ENCODE results near the gene AK9.

The AK9 gene

DNA sequence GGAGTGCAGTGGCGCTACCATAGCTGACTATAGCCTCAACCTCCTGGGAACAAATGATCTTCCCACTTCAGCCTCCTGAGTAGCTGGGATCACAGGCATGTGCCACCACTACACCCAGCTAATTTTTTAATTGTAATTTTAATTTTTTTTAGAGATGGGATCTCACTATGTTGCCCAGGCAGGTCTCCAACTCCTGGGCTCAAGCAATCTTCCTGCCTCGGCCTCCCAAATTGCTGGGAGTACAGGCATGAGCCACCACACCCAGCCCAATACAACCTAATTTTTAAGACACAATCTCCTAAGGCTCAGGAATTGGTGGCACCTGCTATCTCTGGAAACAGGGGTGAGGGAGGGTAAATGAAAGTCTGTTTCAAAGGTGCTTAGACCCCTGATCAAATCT lies 213.8 kb downstream of the AK9 start:
- peaks cover 2% of the 10 kb centered on the region for H3K27me3 Mint-ChIP-seq (ENCODE audit: low read depth, poor library complexity)
- DNase-seq = no peak
- H3K27ac Mint-ChIP-seq = no peak overlapping the region
- no peak overlapping the region for H3K4me3 Mint-ChIP-seq
- no peaks in the 10 kb centered on the region for H3K9me3 Mint-ChIP-seq
- peaks cover 77% of the 10 kb centered on the region for H3K36me3 Mint-ChIP-seq (ENCODE audit: low read depth)
- no peak for TF ChIP-seq CTCF (IDR thresholded peaks at IDR 0.05)
- H3K4me1 Mint-ChIP-seq = peaks cover 41% of the 10 kb centered on the region

DNA sequence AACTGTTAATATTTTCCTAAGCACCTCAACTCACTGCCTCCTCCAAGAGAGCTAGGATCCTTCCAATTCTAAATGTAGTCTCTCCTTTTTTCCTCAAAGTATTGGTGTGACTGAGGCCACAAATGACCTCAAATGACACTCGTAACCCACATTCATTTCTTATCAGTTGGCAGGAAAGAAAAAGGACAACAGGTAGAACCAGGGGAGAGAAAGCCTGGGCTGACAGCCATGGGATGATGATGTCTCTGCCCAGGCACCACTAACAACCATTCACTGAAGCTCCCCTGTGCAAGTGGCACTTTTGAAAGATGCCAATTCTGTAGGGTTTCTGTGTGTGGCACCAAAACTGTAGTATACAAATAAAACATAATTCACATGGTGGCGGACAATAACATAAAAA lies 215.4 kb downstream of the AK9 start:
- Mint-ChIP-seq H3K27ac (no peak overlapping the region), H3K4me1 (peaks cover 28% of the 10 kb centered on the region), H3K4me3 (no peak overlapping the region), H3K27me3 (ENCODE audit: low read depth, poor library complexity) (no peaks in the 10 kb centered on the region), H3K9me3 (no peaks in the 10 kb centered on the region), H3K36me3 (ENCODE audit: low read depth) (peaks cover 67% of the 10 kb centered on the region)
- no peak for TF ChIP-seq CTCF (IDR thresholded peaks at IDR 0.05)
- no peak for DNase-seq

- no peak overlapping the region for H3K27ac Mint-ChIP-seq
- no peak for DNase-seq
- no peak for TF ChIP-seq CTCF (IDR thresholded peaks at IDR 0.05)
- peaks cover 22% of the 10 kb centered on the region for H3K4me1 Mint-ChIP-seq
- H3K9me3 Mint-ChIP-seq = no peaks in the 10 kb centered on the region
- no peak overlapping the region for H3K4me3 Mint-ChIP-seq
- no peaks in the 10 kb centered on the region for H3K27me3 Mint-ChIP-seq (ENCODE audit: low read depth, poor library complexity)
- peaks cover 60% of the 10 kb centered on the region for H3K36me3 Mint-ChIP-seq (ENCODE audit: low read depth)
Observed at GRCh38 chr6:109474995-109475394, 216.0 kb downstream of the AK9 start.

GRCh38 chr6:109473120-109473519 lies 217.9 kb downstream of the AK9 start:
- peaks cover 55% of the 10 kb centered on the region for H3K36me3 Mint-ChIP-seq (ENCODE audit: low read depth)

DNA sequence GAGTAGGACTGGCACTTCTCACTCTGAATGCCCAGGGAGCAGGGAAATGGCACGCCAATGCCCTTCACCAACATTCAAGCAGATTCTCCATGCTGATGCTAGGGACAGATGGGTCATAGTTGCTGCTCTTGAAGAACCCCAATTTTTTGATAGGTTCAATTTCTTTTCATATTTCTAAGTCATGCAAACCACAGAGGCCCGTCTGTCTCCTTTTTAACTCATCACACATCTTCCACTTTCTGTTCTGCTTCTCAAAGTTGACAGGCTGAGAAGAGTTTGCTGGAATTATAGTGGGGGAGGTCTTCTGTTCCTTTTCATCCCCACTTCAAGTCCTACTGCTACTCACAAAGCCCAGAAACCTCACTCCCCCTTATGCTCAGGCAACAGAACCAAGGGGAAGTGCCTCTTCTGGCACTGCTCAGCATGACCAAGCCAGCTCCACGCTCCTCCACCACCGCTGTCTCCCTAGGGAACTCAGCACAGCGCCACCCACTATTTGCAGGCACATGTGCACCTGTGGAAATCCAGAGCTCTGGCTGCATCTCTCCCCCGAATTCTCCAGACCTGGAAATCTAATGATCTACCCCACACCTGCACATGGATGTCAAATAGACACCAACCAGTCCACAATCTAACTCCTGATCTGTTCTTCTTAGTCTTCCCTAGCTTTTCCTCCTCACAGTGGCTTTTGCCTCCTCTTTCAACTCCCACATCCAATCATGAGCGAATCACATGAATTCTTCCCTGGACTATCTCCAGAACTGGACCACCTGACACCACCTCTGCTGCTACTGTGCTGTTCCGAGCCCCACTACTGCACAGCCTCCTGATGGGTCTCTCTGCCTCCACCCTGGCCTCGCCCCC lies 218.6 kb downstream of the AK9 start:
- Mint-ChIP-seq H3K27ac (no peak overlapping the region), H3K4me1 (peaks cover under 1% of the 10 kb centered on the region), H3K9me3 (no peaks in the 10 kb centered on the region), H3K36me3 (ENCODE audit: low read depth) (peaks cover 58% of the 10 kb centered on the region), H3K27me3 (ENCODE audit: low read depth, poor library complexity) (no peaks in the 10 kb centered on the region), H3K4me3 (no peak overlapping the region)
- no peak for TF ChIP-seq CTCF (IDR thresholded peaks at IDR 0.05)
- no peak for DNase-seq

More at GRCh38 chr6:109473120-109473519, 217.9 kb downstream of the AK9 start:
- H3K4me1 Mint-ChIP-seq = peaks cover 6% of the 10 kb centered on the region
- H3K9me3 Mint-ChIP-seq = no peaks in the 10 kb centered on the region
- no peaks in the 10 kb centered on the region for H3K27me3 Mint-ChIP-seq (ENCODE audit: low read depth, poor library complexity)
- no peak for TF ChIP-seq CTCF (IDR thresholded peaks at IDR 0.05)
- no peak overlapping the region for H3K27ac Mint-ChIP-seq
- no peak for DNase-seq
- H3K4me3 Mint-ChIP-seq = no peak overlapping the region
